HG03196 (cell line): ENCODE data around the gene ADSL.
A peak's percentile ranks its signal among the peaks of the same experiment; 100 is the strongest.
"Not testable (repeated sequence)": the region's sequence is repeated elsewhere in the genome, so short reads cannot be mapped to it uniquely, and the experiment has no call there.

ENCODE experiments used
- ATAC-seq: cut with Tn5 transposase; IDR thresholded peaks from one replicate; pipeline ENCODE4 v1.9.1; 2021; ENCODE audit not compliant: unreplicated experiment

Gene ADSL

DNA sequence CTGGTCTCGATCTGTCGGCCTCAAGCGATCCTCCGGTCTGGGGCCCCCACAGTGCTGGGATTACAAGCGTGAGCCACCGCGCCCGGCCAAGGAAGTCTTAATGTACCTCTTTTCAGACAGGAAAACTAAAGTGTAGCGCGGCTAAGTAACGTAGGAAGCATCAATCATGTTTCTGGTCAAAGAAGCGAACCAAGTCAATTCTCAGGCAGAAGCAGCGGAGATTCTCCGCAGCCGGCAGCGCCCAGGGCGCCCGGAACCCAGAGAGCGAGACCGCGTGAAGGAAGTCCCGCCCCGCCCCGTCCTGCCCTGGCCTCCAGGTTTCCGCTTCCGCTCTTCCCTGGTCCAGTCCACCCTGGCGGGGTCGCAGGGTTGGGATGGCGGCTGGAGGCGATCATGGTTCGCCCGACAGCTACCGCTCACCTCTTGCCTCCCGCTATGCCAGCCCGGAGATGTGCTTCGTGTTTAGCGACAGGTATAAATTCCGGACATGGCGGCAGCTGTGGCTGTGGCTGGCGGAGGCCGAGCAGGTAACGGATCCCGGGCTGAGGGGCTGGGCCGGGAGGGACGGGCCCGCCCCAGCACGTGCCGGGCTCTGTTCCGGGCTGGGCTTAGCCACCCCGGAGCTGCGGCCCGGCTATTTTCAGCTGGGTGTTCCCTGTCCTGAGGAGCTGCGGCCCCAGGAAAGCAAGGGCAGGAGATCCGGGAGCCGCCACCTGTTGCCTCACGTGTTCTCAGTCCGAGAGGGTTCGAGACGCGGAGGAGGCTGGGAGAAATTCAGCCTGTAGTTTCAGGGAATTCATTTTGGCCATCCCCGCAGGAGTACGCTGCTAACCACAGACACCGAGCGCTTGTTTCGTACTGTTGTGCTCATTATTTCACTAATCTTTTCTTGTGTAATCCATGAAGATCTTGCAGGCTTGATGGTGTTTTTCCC is at the start of gene ADSL:
TSS of gene ADSL (plus strand) at position 316 of the 934 bp plus-strand sequence. CDS start at position 375, 59 bp downstream.
- ATAC-seq: peak; percentile 77

DNA sequence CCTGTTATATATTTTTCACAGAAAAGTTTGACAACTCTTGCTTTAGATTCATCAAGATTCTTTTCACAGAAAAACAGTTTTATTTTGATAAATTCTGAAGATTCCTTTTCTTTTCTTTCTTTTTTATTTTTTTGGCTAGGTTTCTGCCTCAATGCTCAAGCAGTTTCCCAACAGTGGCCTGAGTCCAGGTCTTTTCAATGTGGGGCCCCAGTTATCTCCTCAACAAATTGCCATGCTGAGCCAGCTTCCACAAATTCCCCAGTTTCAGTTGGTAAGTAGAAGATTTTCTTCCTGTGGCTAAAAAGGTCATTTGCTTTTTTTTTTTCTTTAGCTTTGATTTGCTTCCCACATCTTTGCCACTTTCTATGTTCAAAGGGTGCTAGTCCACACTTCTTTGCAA is 46.0 kb upstream of the ADSL start:
- ATAC-seq: no peak

- ATAC-seq: no peak
These were observed 45.2 kb upstream of the ADSL start for GRCh38 chr22:40300884-40301672.

- no peak for ATAC-seq
These were observed 44.2 kb upstream of the ADSL start for GRCh38 chr22:40302149-40302548.

DNA sequence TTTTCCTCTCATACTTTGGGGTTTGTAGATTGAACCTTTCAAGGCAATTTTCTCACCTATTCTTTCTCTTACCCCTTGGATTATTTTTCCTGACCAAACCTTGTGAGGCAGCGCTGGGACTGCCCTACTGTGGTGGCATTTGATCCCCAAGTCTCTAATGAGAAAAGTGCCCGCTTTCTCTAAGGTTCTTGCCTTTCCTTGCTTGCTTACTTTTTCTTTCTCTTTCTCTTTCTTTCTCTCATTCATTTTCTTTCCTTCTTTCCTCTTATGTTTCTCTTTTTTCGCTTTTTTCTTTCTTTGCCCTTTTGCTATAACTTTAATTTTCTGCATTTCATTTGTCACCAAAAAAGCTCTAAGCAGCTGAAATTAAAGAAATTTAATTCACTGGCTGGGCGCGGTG is 40.7 kb upstream of the ADSL start:
- no peak for ATAC-seq

DNA sequence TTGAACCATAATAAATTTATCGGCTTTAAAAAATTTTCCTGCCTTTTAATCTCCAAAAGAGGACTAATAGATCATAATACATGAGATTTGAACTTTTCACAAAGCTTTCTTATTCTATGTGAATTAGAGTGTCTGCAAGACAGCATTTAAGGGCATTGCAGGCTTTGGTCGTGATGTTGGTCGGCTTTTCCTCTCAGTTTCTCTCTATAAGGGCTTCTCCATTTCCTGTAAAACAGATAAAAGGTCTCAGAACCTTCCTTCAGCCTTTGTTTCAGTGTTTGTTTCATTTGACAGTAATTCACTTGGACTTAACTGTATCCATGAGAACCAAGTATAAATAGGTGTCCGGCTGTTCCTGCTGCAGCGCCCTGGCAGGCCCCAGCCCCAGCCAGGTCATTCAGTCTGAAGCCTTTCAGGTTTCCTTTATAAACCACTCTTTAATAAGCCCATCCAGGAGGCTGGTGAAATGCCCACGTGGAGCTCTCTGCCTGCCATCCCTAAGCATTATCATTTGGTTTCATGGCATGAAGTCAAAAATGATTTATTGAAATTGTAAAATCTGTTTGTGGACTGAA is 37.2 kb upstream of the ADSL start:
- ATAC-seq: no peak

GRCh38 chr22:40309631-40310030 is 36.7 kb upstream of the ADSL start:
- no peak for ATAC-seq

DNA sequence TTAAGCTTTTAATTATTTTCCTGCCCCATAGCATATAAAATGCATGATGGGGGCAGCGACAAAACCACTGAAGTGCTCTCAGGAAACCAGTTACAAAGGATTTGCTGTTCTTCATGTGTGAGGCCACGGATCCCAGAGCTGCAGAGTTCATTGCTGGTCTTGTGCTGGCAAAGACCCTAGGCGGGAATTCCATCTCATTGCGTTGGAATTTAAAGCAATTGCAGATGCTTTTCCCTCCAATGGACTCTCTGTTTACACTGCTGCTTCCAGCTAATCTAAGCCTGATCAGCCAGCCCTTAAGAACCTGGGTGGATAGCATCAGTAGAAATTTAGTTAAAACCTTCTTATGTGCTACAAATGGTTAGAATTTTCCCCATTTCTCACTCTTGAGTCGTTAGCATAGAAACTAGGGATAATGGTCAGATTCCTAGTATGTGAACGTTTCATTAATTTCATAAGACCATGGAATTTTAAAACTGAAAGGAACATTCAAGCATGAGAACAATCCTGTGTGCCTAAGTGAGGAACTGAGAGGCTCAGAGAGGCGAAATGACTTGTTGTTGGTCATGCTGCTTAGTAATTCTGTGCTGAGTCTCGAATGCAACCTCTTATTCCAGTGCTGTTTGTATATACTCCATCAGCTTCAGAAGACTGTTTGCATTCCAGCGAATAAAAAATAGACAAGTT is 36.1 kb upstream of the ADSL start:
- ATAC-seq: no peak

DNA sequence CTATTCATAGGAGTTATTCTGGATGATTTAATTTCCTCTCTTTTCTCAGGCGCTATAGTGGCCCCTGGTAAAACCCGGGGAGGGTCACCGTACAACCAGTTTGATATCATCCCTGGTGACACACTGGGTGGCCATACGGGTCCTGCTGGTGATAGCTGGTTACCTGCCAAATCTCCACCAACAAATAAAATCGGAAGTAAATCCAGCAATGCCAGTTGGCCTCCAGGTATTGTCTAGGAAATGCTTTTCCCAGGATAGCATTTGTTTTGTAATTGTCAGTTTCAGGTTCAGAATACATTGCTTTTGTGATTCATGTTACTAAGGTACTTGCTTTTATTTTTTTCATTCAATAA is 35.6 kb upstream of the ADSL start:
- no peak for ATAC-seq

- ATAC-seq: not testable (repeated sequence)
These were observed 34.7 kb upstream of the ADSL start for GRCh38 chr22:40311646-40312045.

- ATAC-seq: no peak
These were observed 34.2 kb upstream of the ADSL start for GRCh38 chr22:40312050-40312449.

DNA sequence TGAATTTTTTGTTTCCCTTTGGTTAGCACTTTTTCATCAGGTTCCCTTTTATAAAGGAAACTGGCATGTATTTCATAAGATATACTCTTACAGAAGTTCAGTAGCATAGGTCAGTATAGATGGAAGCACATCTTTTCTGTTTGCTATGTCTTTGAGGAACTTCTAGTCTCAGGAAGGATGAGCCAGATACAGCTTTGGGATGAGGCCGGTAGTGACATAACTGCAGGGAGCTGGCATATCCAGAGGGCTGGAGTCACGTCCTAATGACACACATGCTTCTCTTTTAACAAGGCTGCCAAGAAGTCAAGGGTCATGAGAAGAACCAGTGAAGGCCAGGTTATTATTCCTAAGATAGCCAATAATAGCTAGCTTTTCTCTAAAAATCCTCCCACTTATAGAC is 33.3 kb upstream of the ADSL start:
- ATAC-seq: no peak

GRCh38 chr22:40314041-40314440 is 32.3 kb upstream of the ADSL start:
- ATAC-seq: no peak

- no peak for ATAC-seq
These were observed 25.6 kb upstream of the ADSL start for GRCh38 chr22:40320687-40321086.

GRCh38 chr22:40322021-40322420 is 24.3 kb upstream of the ADSL start:
- ATAC-seq: no peak

DNA sequence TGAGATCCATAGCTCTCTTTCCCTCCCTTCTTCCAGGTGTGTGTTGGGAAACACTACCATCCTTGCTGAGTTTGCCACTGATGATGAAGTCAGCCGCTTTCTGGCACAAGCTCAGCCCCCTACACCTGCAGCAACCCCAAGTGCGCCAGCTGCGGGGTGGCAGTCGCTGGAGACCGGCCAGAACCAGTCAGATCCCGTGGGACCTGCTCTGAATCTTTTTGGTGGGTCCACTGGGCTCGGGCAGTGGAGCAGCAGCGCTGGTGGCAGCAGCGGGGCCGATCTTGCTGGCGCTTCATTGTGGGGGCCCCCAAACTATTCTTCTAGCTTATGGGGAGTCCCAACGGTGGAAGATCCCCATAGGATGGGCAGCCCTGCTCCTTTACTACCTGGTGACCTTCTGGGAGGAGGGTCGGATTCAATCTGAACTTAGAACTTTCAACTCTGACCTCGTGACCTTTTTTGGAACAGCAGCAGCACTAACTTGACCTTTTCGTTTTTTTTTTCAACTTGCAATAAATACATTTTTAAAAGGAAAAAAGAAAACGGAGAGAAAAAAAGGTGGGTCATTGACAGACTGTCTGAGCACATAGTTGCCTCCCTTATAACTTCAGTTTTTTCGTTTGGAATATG is 23.4 kb upstream of the ADSL start:
- ATAC-seq: no peak

DNA sequence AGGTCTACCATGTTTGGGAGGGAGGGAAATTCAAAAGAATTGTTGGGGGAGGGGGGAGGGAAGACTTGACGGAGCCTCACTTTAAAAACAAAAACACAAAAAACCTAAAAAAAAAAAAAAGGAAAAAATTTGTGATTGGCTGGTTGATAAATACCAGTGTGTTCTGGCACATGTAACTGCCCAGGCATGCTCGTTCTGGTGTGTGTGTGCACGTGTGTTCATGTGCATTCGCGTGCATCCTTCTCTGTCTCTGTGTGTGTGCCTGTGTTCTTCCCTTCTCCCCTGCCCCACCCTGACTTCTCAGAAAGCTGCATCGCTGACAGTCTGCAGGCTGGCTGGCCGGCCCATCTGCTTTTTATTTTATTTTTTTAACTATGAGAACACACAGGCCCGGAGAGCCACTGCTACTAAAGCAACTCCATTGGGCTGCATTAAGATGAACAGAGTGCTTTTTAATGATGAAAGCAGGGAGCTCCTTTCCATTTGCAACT is 22.6 kb upstream of the ADSL start:
- ATAC-seq: no peak

- ATAC-seq: no peak
These were observed 21.6 kb upstream of the ADSL start for GRCh38 chr22:40324468-40325305.

- no peak for ATAC-seq
These were observed 21.0 kb upstream of the ADSL start for GRCh38 chr22:40325315-40325714.
